Measurements from ENCODE around the gene PNKD. TPM values are rescaled to one million over a fixed set of nuclear protein-coding genes. Genes with fewer than 3 reads are reported as not detected.

The PNKD gene
- total RNA-seq, 1 donor from 2014 or later: 13.5 TPM

DNA sequence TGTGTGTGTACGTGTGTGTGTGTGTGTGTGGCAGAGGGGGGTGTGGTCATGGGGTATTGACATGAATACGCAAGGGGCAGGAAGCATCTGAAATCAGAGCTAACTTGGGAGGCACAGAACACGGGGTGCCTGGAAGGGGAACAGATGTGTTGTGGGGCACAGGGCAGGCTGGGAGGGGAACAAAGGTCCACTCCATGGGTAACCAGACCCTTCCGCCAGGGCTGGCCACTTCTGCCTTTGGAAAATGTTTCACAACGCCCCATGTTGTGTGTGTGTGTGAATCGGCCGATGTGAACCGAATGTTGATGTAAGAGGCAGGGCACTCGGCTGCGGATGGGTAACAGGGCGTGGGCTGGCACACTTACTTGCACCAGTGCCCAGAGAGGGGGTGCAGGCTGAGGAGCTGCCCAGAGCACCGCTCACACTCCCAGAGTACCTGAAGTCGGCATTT is 111.6 kb downstream of the PNKD start, which contains the start of gene SLC11A1:
Gene SLC11A1, plus strand, starts transcription at position 358 of the 451 bp plus-strand sequence. CDS start 96 bp downstream, outside the sequence.
- Histone ChIP-seq H2AFZ (replicated peaks) (no peak within 1 kb of the TSS), H3F3A (ENCODE audit: low read depth) (peaks cover 8% of the 10 kb centered on the region), H3K9me3 (ENCODE audit: low read depth) (no peaks in the 10 kb centered on the region), H3K79me2 (ENCODE audit: low read depth) (no peaks in the 10 kb centered on the region), H3K36me3 (no peaks in the 10 kb centered on the region), H3K4me1 (no peaks in the 10 kb centered on the region), H3K27ac (no peak within 1 kb of the TSS), H3K9ac (no peak within 1 kb of the TSS), H3K4me3 (no peak within 1 kb of the TSS), H4K20me1 (ENCODE audit: low read depth) (no peaks in the 10 kb centered on the region), H3K4me2 (no peak within 1 kb of the TSS), H3K27me3 (peaks cover 8% of the 10 kb centered on the region)
- H3K27me3 Mint-ChIP-seq (ENCODE audit: insufficient read depth, low read depth): peaks cover 11% of the 10 kb centered on the region
- peak within 1 kb of the TSS; percentile 57 for H3K27ac Mint-ChIP-seq
- H3K9me3 Mint-ChIP-seq: no peaks in the 10 kb centered on the region
- no peaks in the 10 kb centered on the region for H3K36me3 Mint-ChIP-seq
- no peak for TF ChIP-seq EZH2phosphoT487 (IDR thresholded peaks at IDR 0.05)
- no peak within 1 kb of the TSS for H3K4me3 Mint-ChIP-seq
- H3K4me1 Mint-ChIP-seq: no peaks in the 10 kb centered on the region
- no peak for DNase-seq (ENCODE audit: low spot score)

DNA sequence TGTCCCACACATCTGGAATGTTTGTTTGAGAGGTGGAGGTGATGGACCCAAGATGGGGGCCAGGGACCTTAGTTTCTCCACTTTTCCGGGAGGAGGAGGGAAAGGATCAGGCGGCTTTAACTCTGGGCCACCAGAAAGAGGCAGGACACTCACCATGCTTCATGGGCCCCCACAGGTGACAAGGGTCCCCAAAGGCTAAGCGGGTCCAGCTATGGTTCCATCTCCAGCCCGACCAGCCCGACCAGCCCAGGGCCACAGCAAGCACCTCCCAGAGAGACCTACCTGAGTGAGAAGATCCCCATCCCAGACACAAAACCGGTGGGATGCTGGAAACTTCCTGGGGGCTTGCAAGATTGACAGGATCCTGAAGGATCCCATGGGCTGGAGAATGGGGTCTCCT is 112.5 kb downstream of the PNKD start:
- no peak overlapping the region for H3K4me2 ChIP-seq
- Mint-ChIP-seq H3K27ac (no peak overlapping the region), H3K4me1 (no peaks in the 10 kb centered on the region), H3K4me3 (no peak overlapping the region), H3K27me3 (ENCODE audit: insufficient read depth, low read depth) (peaks cover 12% of the 10 kb centered on the region), H3K9me3 (no peaks in the 10 kb centered on the region), H3K36me3 (no peaks in the 10 kb centered on the region)
- H3K4me1 ChIP-seq: no peaks in the 10 kb centered on the region
- H3K79me2 ChIP-seq (ENCODE audit: low read depth): no peaks in the 10 kb centered on the region
- peaks cover 17% of the 10 kb centered on the region for H3K27me3 ChIP-seq
- no peak overlapping the region for H2AFZ ChIP-seq (replicated peaks)
- no peak overlapping the region for H3K9ac ChIP-seq
- no peaks in the 10 kb centered on the region for H3K36me3 ChIP-seq
- TF ChIP-seq, protein P1, sequence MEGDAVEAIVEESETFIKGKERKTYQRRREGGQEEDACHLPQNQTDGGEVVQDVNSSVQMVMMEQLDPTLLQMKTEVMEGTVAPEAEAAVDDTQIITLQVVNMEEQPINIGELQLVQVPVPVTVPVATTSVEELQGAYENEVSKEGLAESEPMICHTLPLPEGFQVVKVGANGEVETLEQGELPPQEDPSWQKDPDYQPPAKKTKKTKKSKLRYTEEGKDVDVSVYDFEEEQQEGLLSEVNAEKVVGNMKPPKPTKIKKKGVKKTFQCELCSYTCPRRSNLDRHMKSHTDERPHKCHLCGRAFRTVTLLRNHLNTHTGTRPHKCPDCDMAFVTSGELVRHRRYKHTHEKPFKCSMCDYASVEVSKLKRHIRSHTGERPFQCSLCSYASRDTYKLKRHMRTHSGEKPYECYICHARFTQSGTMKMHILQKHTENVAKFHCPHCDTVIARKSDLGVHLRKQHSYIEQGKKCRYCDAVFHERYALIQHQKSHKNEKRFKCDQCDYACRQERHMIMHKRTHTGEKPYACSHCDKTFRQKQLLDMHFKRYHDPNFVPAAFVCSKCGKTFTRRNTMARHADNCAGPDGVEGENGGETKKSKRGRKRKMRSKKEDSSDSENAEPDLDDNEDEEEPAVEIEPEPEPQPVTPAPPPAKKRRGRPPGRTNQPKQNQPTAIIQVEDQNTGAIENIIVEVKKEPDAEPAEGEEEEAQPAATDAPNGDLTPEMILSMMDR (IDR thresholded peaks at IDR 0.05): no peak
- H3K9me3 ChIP-seq (ENCODE audit: low read depth): no peaks in the 10 kb centered on the region
- H3K27ac ChIP-seq: no peak overlapping the region
- no peaks in the 10 kb centered on the region for H4K20me1 ChIP-seq (ENCODE audit: low read depth)
- H3K4me3 ChIP-seq: no peak overlapping the region
- no peak for DNase-seq (ENCODE audit: low spot score)
- H3F3A ChIP-seq (ENCODE audit: low read depth): peaks cover 16% of the 10 kb centered on the region

DNA sequence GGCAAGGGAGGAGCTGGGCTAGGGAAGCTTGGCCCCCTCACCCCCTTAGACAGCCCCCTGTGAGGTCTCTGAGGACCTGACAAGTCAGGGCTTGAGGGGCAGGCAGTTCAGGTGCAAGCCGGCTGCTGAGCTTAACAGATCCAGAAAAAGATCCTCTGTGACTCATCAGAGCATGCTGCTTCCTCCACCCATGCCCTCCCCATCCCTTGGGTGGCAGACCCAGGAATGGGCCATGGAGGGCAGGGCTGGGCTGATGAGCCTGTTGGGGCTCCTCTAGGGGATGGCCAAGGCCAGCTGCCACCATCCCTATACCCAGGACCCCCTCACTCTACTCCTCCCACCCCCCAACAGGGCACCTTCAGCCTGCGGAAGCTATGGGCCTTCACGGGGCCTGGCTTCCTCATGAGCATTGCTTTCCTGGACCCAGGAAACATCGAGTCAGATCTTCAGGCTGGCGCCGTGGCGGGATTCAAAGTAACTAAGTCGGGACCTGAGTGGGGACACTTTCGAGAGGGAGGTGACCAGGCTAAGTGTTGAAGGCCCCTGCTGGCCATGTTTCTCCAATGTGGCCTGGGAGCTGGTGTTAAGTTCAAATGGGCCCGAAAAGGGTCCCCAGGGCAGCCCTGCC is 113.7 kb downstream of the PNKD start:
- Histone ChIP-seq H3K4me3 (no peak overlapping the region), H2AFZ (replicated peaks) (no peak overlapping the region), H3K27me3 (peaks cover 28% of the 10 kb centered on the region), H3K9ac (no peak overlapping the region), H3K36me3 (no peaks in the 10 kb centered on the region), H3K4me1 (no peaks in the 10 kb centered on the region), H3K79me2 (ENCODE audit: low read depth) (no peaks in the 10 kb centered on the region), H3K27ac (no peak overlapping the region), H4K20me1 (ENCODE audit: low read depth) (no peaks in the 10 kb centered on the region), H3K9me3 (ENCODE audit: low read depth) (no peaks in the 10 kb centered on the region), H3F3A (ENCODE audit: low read depth) (peaks cover 25% of the 10 kb centered on the region), H3K4me2 (no peak overlapping the region)
- Mint-ChIP-seq H3K27ac (no peak overlapping the region), H3K9me3 (no peaks in the 10 kb centered on the region), H3K27me3 (ENCODE audit: insufficient read depth, low read depth) (peaks cover 16% of the 10 kb centered on the region), H3K36me3 (no peaks in the 10 kb centered on the region), H3K4me1 (no peaks in the 10 kb centered on the region), H3K4me3 (no peak overlapping the region)
- no peak for TF ChIP-seq EZH2phosphoT487 (IDR thresholded peaks at IDR 0.05)
- TF ChIP-seq EZH2 (IDR thresholded peaks at IDR 0.05): no peak
- TF ChIP-seq, protein P1 (IDR thresholded peaks at IDR 0.05): no peak
- DNase-seq (ENCODE audit: low spot score): no peak

DNA sequence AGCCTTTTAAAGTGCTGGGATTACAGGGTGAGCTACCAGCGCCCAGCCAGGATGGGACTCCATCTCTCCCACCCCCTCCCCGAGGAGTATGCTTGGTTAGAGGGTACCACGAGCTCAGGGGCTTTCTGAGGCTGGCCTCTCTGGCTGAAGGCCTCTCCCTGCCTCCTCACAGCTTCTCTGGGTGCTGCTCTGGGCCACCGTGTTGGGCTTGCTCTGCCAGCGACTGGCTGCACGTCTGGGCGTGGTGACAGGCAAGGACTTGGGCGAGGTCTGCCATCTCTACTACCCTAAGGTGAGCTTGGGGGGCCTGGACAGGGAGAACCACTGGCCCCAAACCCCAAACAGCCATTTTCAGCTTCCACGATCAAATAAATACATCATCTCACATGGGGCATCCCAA is 114.7 kb downstream of the PNKD start:
- peaks cover 25% of the 10 kb centered on the region for H3F3A ChIP-seq (ENCODE audit: low read depth)
- H4K20me1 ChIP-seq (ENCODE audit: low read depth): no peaks in the 10 kb centered on the region
- Mint-ChIP-seq H3K27ac (no peak overlapping the region), H3K36me3 (no peaks in the 10 kb centered on the region), H3K27me3 (ENCODE audit: insufficient read depth, low read depth) (peaks cover 17% of the 10 kb centered on the region), H3K4me1 (no peaks in the 10 kb centered on the region), H3K4me3 (no peak overlapping the region), H3K9me3 (no peaks in the 10 kb centered on the region)
- TF ChIP-seq, protein P1 (IDR thresholded peaks at IDR 0.05): no peak
- no peak for TF ChIP-seq EZH2 (IDR thresholded peaks at IDR 0.05)
- no peak for TF ChIP-seq EZH2phosphoT487 (IDR thresholded peaks at IDR 0.05)
- H2AFZ ChIP-seq (replicated peaks): no peak overlapping the region
- no peak overlapping the region for H3K4me2 ChIP-seq
- no peak overlapping the region for H3K9ac ChIP-seq
- H3K4me3 ChIP-seq: no peak overlapping the region
- H3K36me3 ChIP-seq: no peaks in the 10 kb centered on the region
- H3K27me3 ChIP-seq: peaks cover 28% of the 10 kb centered on the region
- no peak overlapping the region for H3K27ac ChIP-seq
- no peaks in the 10 kb centered on the region for H3K4me1 ChIP-seq
- H3K79me2 ChIP-seq (ENCODE audit: low read depth): no peaks in the 10 kb centered on the region
- no peaks in the 10 kb centered on the region for H3K9me3 ChIP-seq (ENCODE audit: low read depth)
- no peak for DNase-seq (ENCODE audit: low spot score)

All from neural progenitor cell (in vitro differentiated cells).